Smooth muscle cell (in vitro differentiated cells): ENCODE measurements around the gene SLC25A25. TPM values are rescaled to one million over a fixed set of nuclear protein-coding genes. Genes with fewer than 3 reads are reported as not detected.
"Not testable (repeated sequence)": the region's sequence is repeated elsewhere in the genome, so short reads cannot be mapped to it uniquely, and the experiment has no call there.

ENCODE experiments used
- DNase-seq: peaks from one replicate; lab custom pipeline; 2025; ENCODE audit not compliant: unreplicated experiment; lab: John Stamatoyannopoulos, UW
- H2AFZ ChIP-seq: fragments of 200-600 bp; sonication (generic); 2 replicates; pipeline ENCODE4 v1.6.0; 2016; ENCODE audit warnings: antibody characterized with exemption, low read depth, mild to moderate bottlenecking
- H3F3A ChIP-seq: fragments of 200-600 bp; sonication (generic); 2 replicates; pipeline ENCODE4 v1.6.0; 2017; ENCODE audit warnings: antibody characterized with exemption, low read depth
- H3K27ac ChIP-seq: fragments of 200-600 bp; sonication (generic); 2 replicates; pipeline ENCODE4 v1.5.1; 2016; ENCODE audit warnings: low read depth, mild to moderate bottlenecking
- H3K27me3 ChIP-seq: fragments of 200-600 bp; sonication (generic); 2 replicates; pipeline ENCODE4 v1.6.1; 2016; ENCODE audit warnings: low read depth, mild to moderate bottlenecking
- H3K36me3 ChIP-seq: fragments of 200-600 bp; sonication (generic); 2 replicates; pipeline ENCODE4 v1.5.1; 2016; ENCODE audit warnings: low read depth
- H3K4me1 ChIP-seq: fragments of 200-600 bp; sonication (generic); 2 replicates; pipeline ENCODE4 v1.5.1; 2016; ENCODE audit warnings: low read depth
- H3K4me2 ChIP-seq: fragments of 200-600 bp; sonication (generic); 2 replicates; pipeline ENCODE4 v1.6.0; 2016; ENCODE audit warnings: mild to moderate bottlenecking
- H3K4me3 ChIP-seq: fragments of 200-600 bp; sonication (generic); 2 replicates; pipeline ENCODE4 v1.5.1; 2016; ENCODE audit warnings: mild to moderate bottlenecking
- H3K79me2 ChIP-seq: fragments of 200-600 bp; sonication (generic); 2 replicates; pipeline ENCODE4 v1.6.0; 2016; ENCODE audit warnings: low read depth, mild to moderate bottlenecking
- H3K9ac ChIP-seq: fragments of 200-600 bp; sonication (generic); 2 replicates; pipeline ENCODE4 v1.6.0; 2016; ENCODE audit warnings: low read depth
- H3K9me3 ChIP-seq: fragments of 200-600 bp; sonication (generic); replicated peaks from 2 replicates; pipeline ENCODE4 v1.5.1; 2016; ENCODE audit warnings: low read depth
- H4K20me1 ChIP-seq: fragments of 200-600 bp; sonication (generic); 2 replicates; pipeline ENCODE4 v1.6.0; 2016; ENCODE audit warnings: low read depth
- CTCF ChIP-seq: fragments of 200-600 bp; sonication (generic); IDR thresholded peaks from 2 replicates; pipeline ENCODE4 v1.5.1; 2017; ENCODE audit warnings: borderline replicate concordance, mild to moderate bottlenecking, antibody characterized with exemption; ENCODE audit not compliant: insufficient read depth, poor library complexity, severe bottlenecking
- WGBS: methylation state at CpG from one replicate; pipeline ENCODE4 v1.1.7; 2016; ENCODE audit warnings: low lambda C conversion rate; 5-methylcytosine and 5-hydroxymethylcytosine counted together
- polyA plus RNA-seq: library from polyadenylated mRNA; unstranded; fragments of >200 nt; fragmentation: Nextera tagmentation; extraction: Ambion mirVana; gene quantifications from 2 replicates; pipeline ENCODE4 v1.2.1, GENCODE V29; 2016
- total RNA-seq: library from RNA; depleted of rRNA; stranded (reverse); fragments of >200 nt; gene quantifications from 2 replicates; pipeline ENCODE4 v1.2.3, GENCODE V29; 2014

The SLC25A25 gene
- total and polyA plus RNA-seq, 2 experiments from 2014 or later = 15.7 to 20.5 TPM

DNA sequence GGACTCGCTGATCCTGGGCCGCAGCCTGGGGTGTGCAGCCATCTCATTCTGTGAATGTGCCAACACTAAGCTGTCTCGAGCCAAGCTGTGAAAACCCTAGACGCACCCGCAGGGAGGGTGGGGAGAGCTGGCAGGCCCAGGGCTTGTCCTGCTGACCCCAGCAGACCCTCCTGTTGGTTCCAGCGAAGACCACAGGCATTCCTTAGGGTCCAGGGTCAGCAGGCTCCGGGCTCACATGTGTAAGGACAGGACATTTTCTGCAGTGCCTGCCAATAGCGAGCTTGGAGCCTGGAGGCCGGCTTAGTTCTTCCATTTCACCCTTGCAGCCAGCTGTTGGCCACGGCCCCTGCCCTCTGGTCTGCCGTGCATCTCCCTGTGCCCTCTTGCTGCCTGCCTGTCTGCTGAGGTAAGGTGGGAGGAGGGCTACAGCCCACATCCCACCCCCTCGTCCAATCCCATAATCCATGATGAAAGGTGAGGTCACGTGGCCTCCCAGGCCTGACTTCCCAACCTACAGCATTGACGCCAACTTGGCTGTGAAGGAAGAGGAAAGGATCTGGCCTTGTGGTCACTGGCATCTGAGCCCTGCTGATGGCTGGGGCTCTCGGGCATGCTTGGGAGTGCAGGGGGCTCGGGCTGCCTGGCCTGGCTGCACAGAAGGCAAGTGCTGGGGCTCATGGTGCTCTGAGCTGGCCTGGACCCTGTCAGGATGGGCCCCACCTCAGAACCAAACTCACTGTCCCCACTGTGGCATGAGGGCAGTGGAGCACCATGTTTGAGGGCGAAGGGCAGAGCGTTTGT, 39.6 kb downstream of the SLC25A25 start:
- no peak overlapping the region for H2AFZ ChIP-seq
- H3K4me1 ChIP-seq = no peaks in the 10 kb centered on the region
- H3K9ac ChIP-seq = no peak overlapping the region
- no peak overlapping the region for H3K4me3 ChIP-seq
- TF ChIP-seq CTCF = no peak
- WGBS = 88% methylated on average over 18 of the region's 18 CpGs
- H3K27me3 ChIP-seq = no peaks in the 10 kb centered on the region
- H4K20me1 ChIP-seq = no peaks in the 10 kb centered on the region
- no peaks in the 10 kb centered on the region for H3K79me2 ChIP-seq
- no peak overlapping the region for H3K4me2 ChIP-seq
- H3K36me3 ChIP-seq = no peaks in the 10 kb centered on the region
- no peak for DNase-seq
- H3K9me3 ChIP-seq = no peaks in the 10 kb centered on the region
- H3F3A ChIP-seq = no peaks in the 10 kb centered on the region
- H3K27ac ChIP-seq = no peak overlapping the region

- Histone ChIP-seq H3K27me3 (no peaks in the 10 kb centered on the region), H3K4me3 (no peak overlapping the region), H3K79me2 (no peaks in the 10 kb centered on the region), H3K9ac (no peak overlapping the region), H3F3A (no peaks in the 10 kb centered on the region), H2AFZ (no peak overlapping the region), H4K20me1 (no peaks in the 10 kb centered on the region), H3K27ac (no peak overlapping the region), H3K4me1 (no peaks in the 10 kb centered on the region), H3K36me3 (no peaks in the 10 kb centered on the region), H3K4me2 (no peak overlapping the region), H3K9me3 (no peaks in the 10 kb centered on the region)
- 94% methylated on average over 15 of the region's 15 CpGs for WGBS
- DNase-seq = no peak
- no peak for TF ChIP-seq CTCF
Measured at GRCh38 chr9:128108269-128109049, 40.4 kb downstream of the SLC25A25 start.

DNA sequence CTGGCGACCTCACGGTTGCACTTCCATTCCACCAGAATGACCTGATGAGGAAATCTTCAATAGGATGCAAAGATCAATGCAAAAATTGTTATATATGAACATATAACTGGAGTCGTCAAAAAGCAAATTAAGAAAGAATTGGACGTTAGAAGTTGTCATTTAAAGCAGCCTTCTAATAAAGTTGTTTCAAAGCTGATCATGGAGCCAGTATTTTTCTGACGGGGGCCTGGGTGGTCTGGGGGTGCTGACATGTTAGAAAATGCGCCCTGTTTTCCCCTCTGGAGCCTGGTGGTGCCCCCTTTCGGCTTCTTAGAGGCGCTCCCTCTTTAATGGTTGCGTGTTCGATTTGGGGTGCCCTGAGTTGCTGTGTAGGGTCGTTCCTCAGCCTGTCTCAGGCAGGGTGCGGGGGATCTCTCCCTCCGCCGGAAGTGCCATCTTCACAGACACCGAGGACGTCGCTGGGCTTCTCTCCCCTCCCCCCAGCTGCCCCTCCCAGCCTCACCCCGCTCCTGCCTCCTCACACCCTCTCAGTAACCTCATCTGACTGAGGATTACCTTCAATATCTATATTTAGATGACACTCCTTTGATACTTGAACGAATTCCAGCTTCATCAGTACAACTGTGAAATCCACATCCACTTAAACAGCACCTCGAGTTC, 41.1 kb downstream of the SLC25A25 start:
- Histone ChIP-seq H3K9me3 (no peaks in the 10 kb centered on the region), H3F3A (no peaks in the 10 kb centered on the region), H3K4me2 (no peak overlapping the region), H3K79me2 (no peaks in the 10 kb centered on the region), H3K4me3 (no peak overlapping the region), H2AFZ (no peak overlapping the region), H3K27me3 (no peaks in the 10 kb centered on the region), H3K9ac (no peak overlapping the region), H3K27ac (no peak overlapping the region), H4K20me1 (no peaks in the 10 kb centered on the region), H3K36me3 (no peaks in the 10 kb centered on the region), H3K4me1 (no peaks in the 10 kb centered on the region)
- no peak for TF ChIP-seq CTCF
- WGBS = 82% methylated on average over 15 of the region's 20 CpGs
- no peak for DNase-seq

DNA sequence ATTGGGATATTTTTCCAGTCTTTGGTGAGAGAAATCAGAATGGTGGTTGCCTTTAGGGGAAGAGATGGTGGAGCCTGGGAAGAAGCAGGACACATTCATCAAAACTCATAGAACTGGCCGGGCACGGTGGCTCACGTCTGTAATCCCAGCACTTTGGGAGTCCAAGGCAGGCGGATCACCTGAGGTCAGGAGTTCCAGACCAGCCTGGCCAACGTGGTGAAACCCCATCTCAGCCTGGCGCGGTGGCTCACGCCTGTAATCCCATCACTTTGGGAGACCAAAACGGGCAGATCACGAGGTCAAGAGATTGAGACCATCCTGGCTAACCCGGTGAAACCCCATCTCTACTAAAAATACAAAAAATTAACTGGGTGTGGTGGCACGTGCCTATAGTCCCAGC, 43.7 kb downstream of the SLC25A25 start:
- H3K4me3 ChIP-seq = not testable (repeated sequence)

More for the DNA sequence above, 43.7 kb downstream of the SLC25A25 start:
- 86% methylated on average over 12 of the region's 12 CpGs for WGBS
- not testable (repeated sequence) for H3K4me1 ChIP-seq, H2AFZ ChIP-seq, H3K27ac ChIP-seq, H4K20me1 ChIP-seq, H3K9me3 ChIP-seq, H3F3A ChIP-seq, H3K79me2 ChIP-seq, H3K27me3 ChIP-seq, H3K9ac ChIP-seq, DNase-seq, H3K36me3 ChIP-seq, H3K4me2 ChIP-seq
